ENCODE measurements around the gene IFITM10. TPM values are rescaled to one million over a fixed set of nuclear protein-coding genes. Genes with fewer than 3 reads are reported as not detected.

IFITM10 gene
- total RNA-seq, 1 experiment from 2014 or later = 0.59 TPM

DNA sequence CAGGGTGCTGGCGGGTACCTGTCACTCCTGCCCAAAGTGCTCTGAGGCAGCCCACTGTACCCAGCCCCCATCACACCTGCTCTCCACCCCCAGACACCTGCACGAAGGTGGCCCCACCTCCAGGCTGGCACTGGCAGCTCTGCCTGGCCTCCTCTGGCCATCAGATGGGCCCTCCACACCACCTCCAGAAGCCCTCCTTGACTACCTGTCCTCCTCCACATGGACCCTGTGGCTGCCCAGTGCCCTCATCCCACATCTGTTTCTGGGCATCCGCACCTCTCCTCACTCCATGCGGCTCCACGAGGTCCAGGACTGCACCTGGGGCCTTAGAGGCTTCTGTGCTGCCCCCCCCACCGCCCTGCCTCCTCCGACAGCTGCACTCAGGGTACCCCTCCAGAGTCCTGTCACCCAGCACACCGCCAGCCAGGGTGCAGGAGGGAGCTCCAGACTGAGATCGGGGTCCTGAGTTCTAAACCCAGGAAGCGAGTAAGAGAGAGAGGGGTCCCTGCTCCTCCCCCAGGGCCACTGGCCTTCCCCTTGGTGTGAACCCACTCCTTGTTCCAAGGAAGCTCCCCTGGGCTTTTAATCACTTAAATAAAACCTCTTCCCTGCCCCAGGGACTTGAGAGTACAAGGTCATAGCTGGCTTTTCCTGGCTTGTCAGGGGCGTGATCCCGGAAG, 11.6 kb upstream of the IFITM10 start:
- H3K9me3 Mint-ChIP-seq = no peaks in the 10 kb centered on the region
- no peak overlapping the region; a peak in 1 of 7 replicates for H3K27ac Mint-ChIP-seq
- H3K27ac ChIP-seq (ENCODE audit: insufficient read length, low read depth, low read length) = no peak overlapping the region

More for the DNA sequence above, 11.6 kb upstream of the IFITM10 start:
- no peak overlapping the region for H3K18ac ChIP-seq (ENCODE audit: insufficient read length, low read depth, low read length)
- TF ChIP-seq, protein P1, sequence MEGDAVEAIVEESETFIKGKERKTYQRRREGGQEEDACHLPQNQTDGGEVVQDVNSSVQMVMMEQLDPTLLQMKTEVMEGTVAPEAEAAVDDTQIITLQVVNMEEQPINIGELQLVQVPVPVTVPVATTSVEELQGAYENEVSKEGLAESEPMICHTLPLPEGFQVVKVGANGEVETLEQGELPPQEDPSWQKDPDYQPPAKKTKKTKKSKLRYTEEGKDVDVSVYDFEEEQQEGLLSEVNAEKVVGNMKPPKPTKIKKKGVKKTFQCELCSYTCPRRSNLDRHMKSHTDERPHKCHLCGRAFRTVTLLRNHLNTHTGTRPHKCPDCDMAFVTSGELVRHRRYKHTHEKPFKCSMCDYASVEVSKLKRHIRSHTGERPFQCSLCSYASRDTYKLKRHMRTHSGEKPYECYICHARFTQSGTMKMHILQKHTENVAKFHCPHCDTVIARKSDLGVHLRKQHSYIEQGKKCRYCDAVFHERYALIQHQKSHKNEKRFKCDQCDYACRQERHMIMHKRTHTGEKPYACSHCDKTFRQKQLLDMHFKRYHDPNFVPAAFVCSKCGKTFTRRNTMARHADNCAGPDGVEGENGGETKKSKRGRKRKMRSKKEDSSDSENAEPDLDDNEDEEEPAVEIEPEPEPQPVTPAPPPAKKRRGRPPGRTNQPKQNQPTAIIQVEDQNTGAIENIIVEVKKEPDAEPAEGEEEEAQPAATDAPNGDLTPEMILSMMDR (conservative IDR thresholded peaks at IDR 0.05) = no peak
- WGBS (ENCODE audit: extremely low coverage, insufficient read length, low lambda C conversion rate) = no CpG with 5 or more reads among the region's 12 CpGs
- H3K4me2 ChIP-seq (ENCODE audit: insufficient read depth, insufficient read length, low read length) = no peak overlapping the region
- no peaks in the 10 kb centered on the region; the same call in 1 of the 2 replicates for H3K79me2 ChIP-seq (ENCODE audit: insufficient read depth, low read length)
- Mint-ChIP-seq H3K4me3 (peak overlapping the region; percentile 71 to 82; a peak in 4 of 5 replicates), H3K4me1 (peaks cover 2 to 4% of the 10 kb centered on the region in 2 experiments; a peak in 3 of 4 replicates), H3K36me3 (ENCODE audit: insufficient read depth in 1 of 3, low read depth in 3 of 3) (peaks cover 0 to 7% (median 0%) of the 10 kb centered on the region in 3 experiments; a peak in 4 of 7 replicates), H3K27me3 (ENCODE audit: low read depth) (peaks cover 3% of the 10 kb centered on the region; the same call in 1 of the 2 replicates)
- H3K23me2 ChIP-seq (ENCODE audit: insufficient read length, low read depth, low read length, poor library complexity, severe bottlenecking) = peaks cover 10% of the 10 kb centered on the region
- no peak overlapping the region for H2BK20ac ChIP-seq (ENCODE audit: low read depth, low read length, poor library complexity, severe bottlenecking)
- H3K14ac ChIP-seq (ENCODE audit: insufficient read depth, low read length) = no peak overlapping the region
- H3K56ac ChIP-seq (ENCODE audit: insufficient read length, low read depth, low read length) = no peak overlapping the region
- H2BK12ac ChIP-seq (ENCODE audit: insufficient read length, low read depth, low read length) = no peak overlapping the region
- no peak overlapping the region for H3T11ph ChIP-seq (ENCODE audit: low read length)
- H3K27me3 ChIP-seq (ENCODE audit: insufficient read depth, low read length) = no peaks in the 10 kb centered on the region
- H3K4me1 ChIP-seq (ENCODE audit: insufficient read depth, low read length) = peaks cover 3% of the 10 kb centered on the region; the same call in 1 of the 2 replicates
- no peaks in the 10 kb centered on the region for H4K20me1 ChIP-seq (ENCODE audit: control insufficient read depth, insufficient read depth, insufficient read length)
- DNase-seq = no peak
- H3K4ac ChIP-seq (ENCODE audit: low read depth, low read length) = no peak overlapping the region
- no peak overlapping the region for H2AK5ac ChIP-seq (ENCODE audit: insufficient read length, low read length)
- H4K5ac ChIP-seq (ENCODE audit: insufficient read length, low read depth, low read length) = no peak overlapping the region
- no peak overlapping the region for H4K91ac ChIP-seq (ENCODE audit: insufficient read length, low read depth, low read length)
- H2BK120ac ChIP-seq (ENCODE audit: low read depth, low read length, poor library complexity, severe bottlenecking) = no peak overlapping the region
- no peak overlapping the region for H2BK5ac ChIP-seq (ENCODE audit: insufficient read length, low read length)
- no peak overlapping the region for H2AFZ ChIP-seq (ENCODE audit: low read length)
- H3K9ac ChIP-seq (ENCODE audit: extremely low read depth, insufficient read length, low read length) = no peak overlapping the region
- peaks cover 9% of the 10 kb centered on the region for H3K79me1 ChIP-seq (ENCODE audit: insufficient read depth, low read depth, low read length, poor library complexity, severe bottlenecking)
- no peak overlapping the region for H2BK15ac ChIP-seq (ENCODE audit: low read depth, low read length)
- H3K9me3 ChIP-seq (ENCODE audit: control insufficient read depth, low read depth, low read length) = no peaks in the 10 kb centered on the region
- H4K8ac ChIP-seq (replicated peaks; ENCODE audit: insufficient read length, low read depth, low read length) = no peak overlapping the region
- H3K23ac ChIP-seq (ENCODE audit: insufficient read length, low read depth, low read length) = no peak overlapping the region

Measured in H9 (cell line).